Stimulated activated CD4-positive, alpha-beta T cell treated with anti-CD3 and anti-CD28 coated beads, Interleukin-2, amount 100 ng/mL, for 24 hours (primary cell): Measurements from ENCODE around the gene TNNC2.

Experiments
- DNase-seq, 2 donors: peaks; one replicate each; pipeline ENCODE4 v3.0.0-alpha.2; 2020

Gene TNNC2

DNA sequence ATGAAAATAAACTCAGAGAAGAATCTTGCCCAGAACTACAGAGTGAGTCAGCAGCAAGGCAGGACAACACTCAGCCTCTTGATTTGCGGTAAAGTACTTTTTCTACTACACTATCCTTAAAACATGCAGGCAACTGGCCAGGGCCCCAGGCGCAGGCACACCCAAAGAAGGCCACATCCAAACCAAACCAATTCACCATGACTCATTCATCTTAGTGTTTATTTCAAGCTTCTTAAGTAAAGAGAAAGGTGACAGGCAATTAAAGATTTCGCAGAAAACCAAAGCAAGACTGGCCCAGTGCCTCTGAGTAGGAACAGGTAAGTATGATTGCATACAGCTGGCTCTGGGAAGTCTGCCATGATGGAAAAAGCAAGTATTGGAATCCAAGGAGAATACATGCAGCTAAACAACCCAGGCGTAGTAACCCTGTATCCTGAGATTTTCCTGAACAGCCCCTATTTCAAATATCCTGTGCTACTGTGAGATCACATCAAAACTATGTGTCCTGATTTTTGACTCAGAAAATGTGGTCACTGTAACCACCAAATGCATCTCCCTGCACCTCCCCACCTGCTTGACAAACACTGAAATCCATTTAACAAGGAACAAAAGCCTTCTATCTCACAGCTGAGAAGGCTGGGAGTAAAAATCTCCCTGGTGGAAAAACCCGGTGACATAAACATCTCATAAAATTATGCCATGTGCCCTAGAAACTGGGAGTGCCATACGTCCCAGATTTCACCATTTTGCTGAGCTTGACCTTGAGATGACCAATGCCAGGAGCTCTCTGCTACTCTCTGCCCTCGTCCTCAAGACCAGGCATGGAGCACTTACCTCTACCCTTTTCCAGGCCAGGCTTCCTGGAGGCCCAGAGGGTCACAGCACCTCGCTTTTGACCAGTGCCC, 47.8 kb downstream of the TNNC2 start:
- no peak for DNase-seq

DNA sequence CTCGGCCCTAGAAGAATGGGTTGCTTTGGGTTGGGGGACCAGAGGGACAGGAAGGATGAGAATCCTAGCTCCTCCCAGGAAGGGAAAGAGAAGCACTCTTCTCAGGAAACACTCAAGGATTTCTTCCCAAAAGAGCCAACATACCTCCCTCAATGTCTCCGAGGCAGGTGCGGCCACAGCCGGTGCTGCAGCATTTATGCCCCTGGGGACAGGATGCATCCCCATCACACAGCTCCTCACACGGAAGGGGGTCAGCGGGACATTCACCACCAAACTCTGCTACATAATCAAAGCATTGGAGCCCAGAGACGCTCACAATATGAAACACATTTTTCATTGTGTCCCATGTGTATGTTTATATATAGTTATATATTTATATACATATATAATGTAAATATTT, 50.2 kb downstream of the TNNC2 start:
- no peak for DNase-seq

DNA sequence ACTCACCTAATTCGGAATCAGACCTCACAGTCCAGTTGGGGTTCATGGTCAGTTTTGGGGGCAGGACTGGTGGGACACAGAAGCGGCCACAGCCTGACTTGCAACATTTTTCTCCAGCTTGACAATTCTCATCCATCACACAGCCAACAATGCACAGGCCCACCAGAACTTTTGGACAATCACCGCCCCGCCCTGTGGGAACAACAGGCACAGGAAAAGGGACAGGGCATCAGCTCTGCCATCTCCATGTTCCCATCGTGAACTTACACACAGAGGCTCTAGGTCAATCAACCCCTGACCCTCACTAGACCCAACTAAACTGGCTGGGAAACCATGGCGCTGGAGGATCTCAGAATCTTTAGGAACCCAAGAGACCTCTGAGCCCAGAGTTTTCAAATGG, 51.7 kb downstream of the TNNC2 start:
- DNase-seq = no peak

DNA sequence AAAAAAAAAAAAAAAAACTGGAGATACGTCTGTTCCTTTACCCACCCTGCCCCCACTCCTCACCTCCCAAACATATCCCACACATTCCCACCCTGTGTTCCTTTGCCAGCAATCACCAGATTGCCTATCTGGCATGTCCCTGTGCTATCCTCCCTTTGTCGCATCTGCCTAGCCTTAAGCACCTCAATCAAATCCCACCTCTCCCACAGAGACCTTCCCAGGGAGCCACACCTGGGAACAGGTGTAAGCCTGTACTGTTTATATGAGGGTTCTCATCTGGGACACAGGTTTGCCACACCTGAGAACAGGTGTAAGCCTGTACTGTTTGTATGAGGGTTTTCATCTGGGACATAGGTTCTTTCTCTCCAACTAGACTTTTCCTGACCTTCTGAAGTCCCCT, 52.2 kb downstream of the TNNC2 start:
- DNase-seq = no peak
